Uterus (tissue), 4 donors: ENCODE measurements around the gene CLDN11. TPM values are rescaled to one million over a fixed set of nuclear protein-coding genes. Genes with fewer than 3 reads are reported as not detected.

Experiments
- DNase-seq, 2 donors: peaks; one replicate each; pipeline ENCODE4 v3.0.0-alpha.2; 2019 to 2020
- H3K27ac ChIP-seq, 2 donors: fragments of 200-600 bp; sonication (generic); 1 replicate in 1 of 2; 2 replicates in 1 of 2; pipeline ENCODE4 v1.5.1; 2016 to 2018
- H3K27me3 ChIP-seq, 2 donors: fragments of 200-600 bp; sonication (generic); one replicate each; pipeline ENCODE4 v1.5.1; 2018 to 2019; ENCODE audit warnings: control low read depth in 1 of 2
- H3K36me3 ChIP-seq, 2 donors: fragments of 200-600 bp; sonication (generic); one replicate each; pipeline ENCODE4 v1.5.1; 2019; ENCODE audit warnings: control low read depth in 1 of 2
- H3K4me1 ChIP-seq, 2 donors: fragments of 200-600 bp; sonication (generic); one replicate each; pipeline ENCODE4 v1.5.1; 2018 to 2019; ENCODE audit warnings: control low read depth in 1 of 2
- H3K4me3 ChIP-seq, 2 donors: fragments of 200-600 bp; sonication (generic); 1 replicate in 1 of 2; 2 replicates in 1 of 2; pipeline ENCODE4 v1.5.1; 2018 to 2019; ENCODE audit warnings: mild to moderate bottlenecking in 1 of 2
- H3K9me3 ChIP-seq, 2 donors: fragments of 200-600 bp; sonication (generic); one replicate each; pipeline ENCODE4 v1.5.1; 2019; ENCODE audit warnings: control low read depth in 1 of 2
- POLR2A ChIP-seq, 2 donors: fragments of 450-650 bp; IDR thresholded peaks; one replicate each; pipeline ENCODE4 v1.6.1; 2016; ENCODE audit warnings: antibody characterized with exemption in 2 of 2, mild to moderate bottlenecking in 1 of 2, moderate library complexity in 1 of 2
- intact Hi-C: fragments of 100-400 bp; cut with DNase I; formaldehyde crosslinking; loops from one replicate; pipeline ENCODE4 v1.15.1; 2023; ENCODE audit warnings: low total_unique reads
- total RNA-seq, 4 donors: library from RNA; depleted of rRNA in 3 of 4; stranded (reverse); fragments of >200 nt in 3 of 4; gene quantifications; one replicate each; pipeline versions ENCODE4 v1.1.0 to v1.2.4, GENCODE V29; 2014 to 2023
- TF ChIP-seq, protein P1 (sequence below), 4 experiments: fragments of 200-600 bp in 2 of 4; fragments of 450-650 bp in 2 of 4; sonication (generic) in 2 of 4; IDR thresholded peaks; one replicate each; pipeline ENCODE4 v1.5.1; 2016 to 2019; ENCODE audit warnings: antibody characterized with exemption in 4 of 4, mild to moderate bottlenecking in 2 of 4, moderate library complexity in 1 of 4
- donor health status: DM: yes; HTN: yes; CAD: no.

The CLDN11 gene
- total RNA-seq, 4 donors from 2014 or later: 5.4 to 73.2 (median 19.9) TPM

DNA sequence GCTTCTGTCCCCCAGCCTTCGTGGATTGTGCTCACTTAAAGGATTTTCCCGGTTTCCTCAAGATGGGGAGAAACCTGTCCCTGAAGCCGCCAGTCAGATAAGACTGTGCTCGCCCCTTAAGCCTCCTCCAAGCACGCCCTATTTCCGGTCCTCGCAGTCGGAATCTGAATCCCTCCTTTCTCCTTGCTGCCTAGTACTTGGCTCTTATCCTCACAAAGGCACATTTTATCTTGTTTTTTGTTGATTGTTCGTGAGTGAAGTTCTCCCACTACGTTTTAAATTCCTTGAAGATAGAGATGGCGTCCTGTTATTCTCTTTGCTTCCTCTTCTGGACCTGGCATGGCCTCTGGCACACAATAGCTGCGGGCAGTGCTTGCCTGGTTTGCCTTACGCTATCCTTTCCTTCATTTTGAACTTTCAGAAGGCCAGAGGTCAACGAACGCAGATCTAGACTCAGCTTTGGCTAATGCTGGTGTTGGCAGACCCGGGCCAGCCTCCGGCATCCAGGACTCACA lies 1.7 kb downstream of the CLDN11 start:
- intact Hi-C loops: no loop called here
- no peaks in the 10 kb centered on the region for H3K9me3 ChIP-seq
- peak; percentile 20 to 27 for DNase-seq
- no peak for TF ChIP-seq POLR2A (IDR thresholded peaks at IDR 0.05)
- TF ChIP-seq, protein P1, sequence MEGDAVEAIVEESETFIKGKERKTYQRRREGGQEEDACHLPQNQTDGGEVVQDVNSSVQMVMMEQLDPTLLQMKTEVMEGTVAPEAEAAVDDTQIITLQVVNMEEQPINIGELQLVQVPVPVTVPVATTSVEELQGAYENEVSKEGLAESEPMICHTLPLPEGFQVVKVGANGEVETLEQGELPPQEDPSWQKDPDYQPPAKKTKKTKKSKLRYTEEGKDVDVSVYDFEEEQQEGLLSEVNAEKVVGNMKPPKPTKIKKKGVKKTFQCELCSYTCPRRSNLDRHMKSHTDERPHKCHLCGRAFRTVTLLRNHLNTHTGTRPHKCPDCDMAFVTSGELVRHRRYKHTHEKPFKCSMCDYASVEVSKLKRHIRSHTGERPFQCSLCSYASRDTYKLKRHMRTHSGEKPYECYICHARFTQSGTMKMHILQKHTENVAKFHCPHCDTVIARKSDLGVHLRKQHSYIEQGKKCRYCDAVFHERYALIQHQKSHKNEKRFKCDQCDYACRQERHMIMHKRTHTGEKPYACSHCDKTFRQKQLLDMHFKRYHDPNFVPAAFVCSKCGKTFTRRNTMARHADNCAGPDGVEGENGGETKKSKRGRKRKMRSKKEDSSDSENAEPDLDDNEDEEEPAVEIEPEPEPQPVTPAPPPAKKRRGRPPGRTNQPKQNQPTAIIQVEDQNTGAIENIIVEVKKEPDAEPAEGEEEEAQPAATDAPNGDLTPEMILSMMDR (IDR thresholded peaks at IDR 0.05): no peak
- H3K4me3 ChIP-seq: peak overlapping the region; percentile 36 to 62
- no peaks in the 10 kb centered on the region for H3K36me3 ChIP-seq
- H3K27me3 ChIP-seq: no peaks in the 10 kb centered on the region
- peaks cover 0 to 9% of the 10 kb centered on the region in 2 donors for H3K4me1 ChIP-seq
- H3K27ac ChIP-seq: peak overlapping the region; percentile 72 to 88

- Histone ChIP-seq H3K4me1 (peaks cover 0 to 9% of the 10 kb centered on the region in 2 donors), H3K27me3 (no peaks in the 10 kb centered on the region), H3K36me3 (no peaks in the 10 kb centered on the region), H3K27ac (peak overlapping the region; percentile 72 to 88), H3K4me3 (peak overlapping the region in 1 of 2 donors; percentile 62), H3K9me3 (no peaks in the 10 kb centered on the region)
- DNase-seq: peak; percentile 31 to 40
- intact Hi-C loops: no loop called here
- TF ChIP-seq POLR2A (IDR thresholded peaks at IDR 0.05): no peak
- TF ChIP-seq, protein P1 (IDR thresholded peaks at IDR 0.05): no peak
Measured at GRCh38 chr3:170421111-170421641, 2.5 kb downstream of the CLDN11 start.

DNA sequence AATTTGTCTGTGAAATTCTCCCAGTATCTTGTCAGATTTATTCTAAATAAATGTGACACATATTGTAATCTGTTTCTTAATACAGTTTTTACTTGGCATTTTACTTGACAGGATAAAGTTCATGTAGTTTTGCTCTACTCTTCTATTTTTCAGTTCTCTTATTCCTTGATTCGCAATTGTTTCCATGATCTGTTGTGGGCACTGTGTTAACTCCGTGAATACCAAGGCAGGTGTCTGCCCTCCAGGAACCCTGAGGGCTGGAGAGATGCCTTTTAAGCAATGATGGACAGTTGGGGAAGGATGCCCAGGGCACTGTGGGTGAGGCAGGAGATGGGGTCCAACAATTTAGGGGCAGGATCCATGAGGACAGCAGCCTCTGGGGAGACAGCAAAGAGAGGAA lies 3.1 kb downstream of the CLDN11 start:
- H3K27me3 ChIP-seq: no peaks in the 10 kb centered on the region
- peak overlapping the region; percentile 72 to 88 for H3K27ac ChIP-seq
- intact Hi-C loops: no loop called here

GRCh38 chr3:170423001-170423615 lies 4.4 kb downstream of the CLDN11 start:
- Histone ChIP-seq H3K9me3 (no peaks in the 10 kb centered on the region), H3K27ac (no peak overlapping the region), H3K27me3 (no peaks in the 10 kb centered on the region), H3K4me3 (no peak overlapping the region), H3K36me3 (no peaks in the 10 kb centered on the region), H3K4me1 (peaks cover 0 to 9% of the 10 kb centered on the region in 2 donors)
- TF ChIP-seq POLR2A (IDR thresholded peaks at IDR 0.05): no peak
- TF ChIP-seq, protein P1 (IDR thresholded peaks at IDR 0.05): no peak
- DNase-seq: no peak
- intact Hi-C loops: no loop called here

More for the DNA sequence above, 3.1 kb downstream of the CLDN11 start:
- no peak for DNase-seq
- Histone ChIP-seq H3K4me1 (peaks cover 0 to 9% of the 10 kb centered on the region in 2 donors), H3K9me3 (no peaks in the 10 kb centered on the region), H3K36me3 (no peaks in the 10 kb centered on the region), H3K4me3 (peak overlapping the region in 1 of 2 donors; percentile 62)
- no peak for TF ChIP-seq POLR2A (IDR thresholded peaks at IDR 0.05)
- TF ChIP-seq, protein P1 (IDR thresholded peaks at IDR 0.05): no peak

GRCh38 chr3:170424879-170425278 lies 6.2 kb downstream of the CLDN11 start:
- intact Hi-C loops: no loop called here
- Histone ChIP-seq H3K9me3 (no peaks in the 10 kb centered on the region), H3K27ac (no peak overlapping the region), H3K4me3 (no peak overlapping the region), H3K27me3 (no peaks in the 10 kb centered on the region), H3K36me3 (no peaks in the 10 kb centered on the region), H3K4me1 (peaks cover 0 to 4% of the 10 kb centered on the region in 2 donors)
- TF ChIP-seq, protein P1 (IDR thresholded peaks at IDR 0.05): no peak
- TF ChIP-seq POLR2A (IDR thresholded peaks at IDR 0.05): no peak
- no peak for DNase-seq
